Measurements from ENCODE around the gene SLC22A3.

The SLC22A3 gene

GRCh38 chr6:160382946-160383345 is 34.8 kb downstream of the SLC22A3 start:
- no peak for TF ChIP-seq CTCF (IDR thresholded peaks at IDR 0.05; ENCODE audit: poor library complexity, severe bottlenecking)
- no peak for ATAC-seq (ENCODE audit: low read depth)
- Histone ChIP-seq H3K27me3 (ENCODE audit: insufficient read depth, poor library complexity, severe bottlenecking) (no peaks in the 10 kb centered on the region), H3K36me3 (ENCODE audit: low read depth) (no peaks in the 10 kb centered on the region), H3K4me3 (ENCODE audit: severe bottlenecking) (no peak overlapping the region), H3K9me3 (ENCODE audit: severe bottlenecking) (no peaks in the 10 kb centered on the region), H3K27ac (ENCODE audit: poor library complexity, severe bottlenecking) (no peak overlapping the region), H3K4me1 (ENCODE audit: insufficient read depth, poor library complexity, severe bottlenecking) (peaks cover 37% of the 10 kb centered on the region)
- no peak for DNase-seq (ENCODE audit: low spot score)

DNA sequence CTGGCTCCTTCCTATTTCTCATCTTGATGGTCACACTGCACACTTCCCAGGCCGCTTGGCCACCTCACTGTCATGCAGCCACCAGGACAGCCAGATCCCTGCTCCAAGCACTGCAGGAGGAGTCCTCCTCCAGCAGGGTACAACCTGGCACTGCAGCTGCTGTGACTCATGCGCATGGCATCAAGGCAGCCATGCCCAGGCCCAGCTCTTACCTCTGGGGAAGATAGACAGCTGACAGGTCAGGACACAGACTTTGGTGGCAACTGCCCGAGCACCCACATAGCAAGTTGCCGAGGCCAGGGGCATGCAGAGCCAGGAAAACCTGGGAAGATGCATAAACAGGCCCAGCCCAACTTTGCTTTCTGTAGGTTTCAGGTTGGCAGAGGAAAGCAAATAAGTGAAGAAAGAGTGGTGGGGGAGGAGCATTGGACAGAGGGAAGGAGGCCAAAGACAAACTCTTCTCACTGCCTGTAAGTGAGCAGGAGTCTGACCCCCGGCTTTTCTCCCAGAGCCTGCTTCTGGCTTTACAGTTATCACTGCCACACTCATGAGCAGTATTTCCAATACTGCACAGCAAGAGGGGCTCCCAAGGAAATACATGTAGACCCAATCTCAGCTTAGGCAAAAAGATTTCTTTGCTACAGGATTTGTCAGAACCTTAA is 38.8 kb downstream of the SLC22A3 start:
- peak; percentile 44 for TF ChIP-seq CTCF (IDR thresholded peaks at IDR 0.05; ENCODE audit: poor library complexity, severe bottlenecking)
- ATAC-seq (ENCODE audit: low read depth) (peak; percentile 88), DNase-seq (ENCODE audit: low spot score) (peak; percentile 87)
- H3K27me3 ChIP-seq (ENCODE audit: insufficient read depth, poor library complexity, severe bottlenecking): no peaks in the 10 kb centered on the region
- H3K9me3 ChIP-seq (ENCODE audit: severe bottlenecking): no peaks in the 10 kb centered on the region
- H3K4me3 ChIP-seq (ENCODE audit: severe bottlenecking): no peak overlapping the region
- no peaks in the 10 kb centered on the region for H3K36me3 ChIP-seq (ENCODE audit: low read depth)
- peak overlapping the region; percentile 91 for H3K27ac ChIP-seq (ENCODE audit: poor library complexity, severe bottlenecking)
- peaks cover 47% of the 10 kb centered on the region for H3K4me1 ChIP-seq (ENCODE audit: insufficient read depth, poor library complexity, severe bottlenecking)

GRCh38 chr6:160387916-160388643 is 39.9 kb downstream of the SLC22A3 start:
- H3K9me3 ChIP-seq (ENCODE audit: severe bottlenecking): no peaks in the 10 kb centered on the region
- peak overlapping the region; percentile 91 for H3K27ac ChIP-seq (ENCODE audit: poor library complexity, severe bottlenecking)
- ATAC-seq (ENCODE audit: low read depth): no peak
- peaks cover 55% of the 10 kb centered on the region for H3K4me1 ChIP-seq (ENCODE audit: insufficient read depth, poor library complexity, severe bottlenecking)
- no peak for DNase-seq (ENCODE audit: low spot score)
- H3K27me3 ChIP-seq (ENCODE audit: insufficient read depth, poor library complexity, severe bottlenecking): no peaks in the 10 kb centered on the region
- H3K36me3 ChIP-seq (ENCODE audit: low read depth): no peaks in the 10 kb centered on the region
- no peak overlapping the region for H3K4me3 ChIP-seq (ENCODE audit: severe bottlenecking)
- TF ChIP-seq CTCF (IDR thresholded peaks at IDR 0.05; ENCODE audit: poor library complexity, severe bottlenecking): no peak

DNA sequence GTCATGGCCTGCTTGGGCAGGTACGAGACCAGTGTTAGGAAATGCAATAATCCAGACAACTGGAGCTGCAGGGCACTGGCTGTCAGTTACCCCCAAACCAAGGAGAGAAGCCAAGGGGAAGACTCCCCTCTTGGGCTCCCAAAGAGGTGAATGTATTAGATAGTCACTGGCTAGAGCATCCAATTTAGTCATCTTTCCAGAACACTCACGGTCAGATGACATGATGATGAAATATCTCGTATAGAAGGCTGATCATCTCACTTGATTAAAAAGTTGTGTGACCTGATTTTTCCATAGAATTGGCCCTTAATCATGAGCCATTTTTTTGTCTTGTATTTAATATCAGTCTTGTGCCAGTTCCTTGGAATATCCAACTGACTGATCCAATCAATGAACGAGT is 40.7 kb downstream of the SLC22A3 start:
- no peak overlapping the region for H3K4me3 ChIP-seq (ENCODE audit: severe bottlenecking)
- peak overlapping the region; percentile 91 for H3K27ac ChIP-seq (ENCODE audit: poor library complexity, severe bottlenecking)
- no peak for TF ChIP-seq CTCF (IDR thresholded peaks at IDR 0.05; ENCODE audit: poor library complexity, severe bottlenecking)
- no peaks in the 10 kb centered on the region for H3K9me3 ChIP-seq (ENCODE audit: severe bottlenecking)
- no peaks in the 10 kb centered on the region for H3K36me3 ChIP-seq (ENCODE audit: low read depth)
- ATAC-seq (ENCODE audit: low read depth): no peak
- H3K4me1 ChIP-seq (ENCODE audit: insufficient read depth, poor library complexity, severe bottlenecking): peaks cover 55% of the 10 kb centered on the region
- no peak for DNase-seq (ENCODE audit: low spot score)
- H3K27me3 ChIP-seq (ENCODE audit: insufficient read depth, poor library complexity, severe bottlenecking): no peaks in the 10 kb centered on the region
